Trophoblast cell (in vitro differentiated cells and primary cell): ENCODE data around the gene FYN.

Experiments
- DNase-seq, 2 donors: peaks; one replicate each; pipeline ENCODE4 v3.0.0-alpha.2; 2016
- H2AFZ ChIP-seq: 2 replicates; pipeline ENCODE4 v1.6.1; 2013; ENCODE audit warnings: low read length, moderate library complexity, mild to moderate bottlenecking; ENCODE audit not compliant: insufficient read depth, poor library complexity
- H2AK5ac ChIP-seq: 2 replicates; pipeline ENCODE4 v1.6.1; 2013; ENCODE audit warnings: mild to moderate bottlenecking, low read length
- H2BK120ac ChIP-seq: 2 replicates; pipeline ENCODE4 v1.6.1; 2013; ENCODE audit warnings: low read length, mild to moderate bottlenecking, moderate library complexity; ENCODE audit not compliant: insufficient read depth, poor library complexity
- H2BK12ac ChIP-seq: 2 replicates; pipeline ENCODE4 v1.6.1; 2013; ENCODE audit warnings: mild to moderate bottlenecking, low read length, moderate library complexity
- H2BK5ac ChIP-seq: 2 replicates; pipeline ENCODE4 v1.6.1; 2013; ENCODE audit warnings: low read length, low read depth, moderate library complexity, mild to moderate bottlenecking; ENCODE audit not compliant: poor library complexity
- H3K14ac ChIP-seq: 2 replicates; pipeline ENCODE4 v1.6.1; 2013; ENCODE audit warnings: mild to moderate bottlenecking, low read length
- H3K18ac ChIP-seq: 2 replicates; pipeline ENCODE4 v1.6.1; 2013; ENCODE audit warnings: mild to moderate bottlenecking, low read length
- H3K23ac ChIP-seq: 2 replicates; pipeline ENCODE4 v1.6.1; 2013; ENCODE audit warnings: low read length
- H3K27ac ChIP-seq: 2 replicates; pipeline ENCODE4 v1.5.1; 2013; ENCODE audit warnings: low read depth, mild to moderate bottlenecking, inconsistent platforms, low read length, moderate library complexity
- H3K27me3 ChIP-seq: 2 replicates; pipeline ENCODE4 v1.6.1; 2013; ENCODE audit warnings: inconsistent platforms, mild to moderate bottlenecking, low read length, moderate library complexity; ENCODE audit not compliant: insufficient read depth
- H3K36me3 ChIP-seq, 2 experiments: 1 replicate in 1 of 2; 2 replicates in 1 of 2; pipeline ENCODE4 v1.6.1; 2013; ENCODE audit warnings: low read length in 2 of 2, mild to moderate bottlenecking in 2 of 2, moderate library complexity in 1 of 2; ENCODE audit not compliant: insufficient read depth in 2 of 2, control insufficient read depth in 1 of 2
- H3K4ac ChIP-seq: 2 replicates; pipeline ENCODE4 v1.6.1; 2013; ENCODE audit warnings: low read depth, mild to moderate bottlenecking, low read length, moderate library complexity
- H3K4me1 ChIP-seq, 2 experiments: 1 replicate in 1 of 2; 2 replicates in 1 of 2; pipeline ENCODE4 v1.6.1; 2013; ENCODE audit warnings: low read length in 2 of 2, mild to moderate bottlenecking in 2 of 2, moderate library complexity in 1 of 2; ENCODE audit not compliant: insufficient read depth in 2 of 2, control insufficient read depth in 1 of 2
- H3K4me2 ChIP-seq: 2 replicates; pipeline ENCODE4 v1.6.1; 2013; ENCODE audit warnings: inconsistent platforms, mild to moderate bottlenecking, low read length, moderate library complexity
- H3K4me3 ChIP-seq: 2 replicates; pipeline ENCODE4 v1.5.1; 2013; ENCODE audit warnings: mild to moderate bottlenecking, low read depth, low read length, inconsistent platforms
- H3K79me1 ChIP-seq: one replicate; pipeline ENCODE4 v1.6.1; 2013; ENCODE audit warnings: low read length
- H3K79me2 ChIP-seq: 2 replicates; pipeline ENCODE4 v1.6.1; 2013; ENCODE audit warnings: low read length, mild to moderate bottlenecking; ENCODE audit not compliant: control insufficient read depth, insufficient read depth, poor library complexity
- H3K9ac ChIP-seq: 2 replicates; pipeline ENCODE4 v1.6.1; 2013; ENCODE audit warnings: mild to moderate bottlenecking, low read length
- H3K9me3 ChIP-seq: 2 replicates; pipeline ENCODE4 v1.6.1; 2013; ENCODE audit warnings: low read depth, mild to moderate bottlenecking, control low read depth, inconsistent platforms, low read length; ENCODE audit not compliant: insufficient read depth
- H4K12ac ChIP-seq: 2 replicates; pipeline ENCODE4 v1.6.1; 2013; ENCODE audit warnings: low read depth, mild to moderate bottlenecking, low read length, moderate library complexity
- H4K8ac ChIP-seq: 2 replicates; pipeline ENCODE4 v1.6.1; 2013; ENCODE audit warnings: low read depth, mild to moderate bottlenecking, low read length, moderate library complexity
- H4K91ac ChIP-seq: one replicate; pipeline ENCODE4 v1.6.1; 2013; ENCODE audit warnings: low read depth, mild to moderate bottlenecking, low read length, moderate library complexity
- WGBS: extraction: QIAGEN DNeasy Blood & Tissue Kit; methylation state at CpG from one replicate; pipeline ENCODE4 v1.1.7; 2013; ENCODE audit warnings: missing lambda C conversion rate; ENCODE audit not compliant: insufficient read length, insufficient coverage; ENCODE audit errors: extremely low coverage; 5-methylcytosine and 5-hydroxymethylcytosine counted together

The FYN gene

GRCh38 chr6:111650049-111650448 is 223.2 kb downstream of the FYN start:
- Histone ChIP-seq H3K18ac (no peak overlapping the region), H4K12ac (no peak overlapping the region), H2BK5ac (no peak overlapping the region), H3K4me2 (no peak overlapping the region), H3K79me1 (no peaks in the 10 kb centered on the region), H3K27me3 (no peaks in the 10 kb centered on the region), H3K9ac (no peak overlapping the region), H2AFZ (no peak overlapping the region), H3K27ac (no peak overlapping the region), H3K4ac (no peak overlapping the region), H3K4me1 (no peaks in the 10 kb centered on the region), H2BK12ac (no peak overlapping the region), H4K8ac (no peak overlapping the region), H3K9me3 (peaks cover 4% of the 10 kb centered on the region), H3K79me2 (no peaks in the 10 kb centered on the region), H3K4me3 (no peak overlapping the region), H3K23ac (no peak overlapping the region), H2BK120ac (no peak overlapping the region), H3K14ac (no peak overlapping the region), H2AK5ac (no peak overlapping the region), H4K91ac (no peak overlapping the region), H3K36me3 (peaks cover 0 to 2% of the 10 kb centered on the region in 2 experiments)
- DNase-seq: no peak
- no CpG with 5 or more reads among the region's 9 CpGs for WGBS

DNA sequence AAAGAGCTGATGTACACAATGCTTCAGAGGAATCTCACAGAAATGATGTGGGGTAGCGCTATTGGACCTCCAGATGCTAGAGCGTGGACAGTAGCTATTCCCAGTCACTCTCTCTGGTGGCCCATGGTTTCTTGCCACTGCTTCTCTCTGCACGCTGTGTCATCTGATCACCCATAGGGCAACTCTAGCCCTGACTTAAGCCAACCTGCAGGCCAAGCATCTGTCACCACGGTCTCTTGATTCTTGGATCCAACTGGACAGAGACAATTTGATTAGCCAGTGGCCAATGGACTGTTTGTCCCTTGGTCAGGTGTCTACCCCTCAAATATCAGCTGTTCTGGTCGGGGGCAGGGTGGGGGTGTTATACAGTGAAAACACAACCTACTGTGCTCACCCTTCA is 225.2 kb downstream of the FYN start:
- Histone ChIP-seq H3K27ac (no peak overlapping the region), H3K4me1 (no peaks in the 10 kb centered on the region), H3K9ac (no peak overlapping the region), H4K8ac (no peak overlapping the region), H3K9me3 (peaks cover 4% of the 10 kb centered on the region), H3K4me3 (no peak overlapping the region), H2AFZ (no peak overlapping the region), H2BK120ac (no peak overlapping the region), H2BK5ac (no peak overlapping the region), H3K79me1 (no peaks in the 10 kb centered on the region), H3K18ac (no peak overlapping the region), H3K4me2 (no peak overlapping the region), H2AK5ac (no peak overlapping the region), H3K23ac (no peak overlapping the region), H3K79me2 (no peaks in the 10 kb centered on the region), H3K36me3 (peaks cover 0 to 2% of the 10 kb centered on the region in 2 experiments), H2BK12ac (no peak overlapping the region), H4K12ac (no peak overlapping the region), H3K14ac (no peak overlapping the region), H3K4ac (no peak overlapping the region), H4K91ac (no peak overlapping the region), H3K27me3 (no peaks in the 10 kb centered on the region)
- WGBS: no CpG with 5 or more reads among the region's 5 CpGs
- DNase-seq: no peak

DNA sequence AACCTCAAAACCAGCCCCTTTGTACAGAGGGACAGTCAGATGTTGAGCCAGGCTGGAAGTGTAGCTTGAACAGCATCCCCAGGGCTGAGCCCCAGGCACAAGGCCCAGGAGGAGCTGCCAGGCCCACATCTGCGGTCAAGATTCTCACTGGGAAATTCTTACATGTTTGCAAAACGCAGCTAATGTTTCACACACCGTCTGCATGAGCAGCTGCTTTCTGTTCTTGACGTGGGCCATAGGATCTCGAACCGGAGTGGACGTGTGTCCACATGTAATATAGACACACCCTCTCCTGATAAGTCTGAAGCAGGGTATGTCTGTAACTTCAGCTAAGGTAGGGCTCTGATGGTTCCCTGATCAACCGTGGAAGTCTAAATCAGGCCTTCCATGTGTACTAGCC is 226.3 kb downstream of the FYN start:
- no peaks in the 10 kb centered on the region for H3K27me3 ChIP-seq
- H2AK5ac ChIP-seq: no peak overlapping the region
- H3K79me2 ChIP-seq: no peaks in the 10 kb centered on the region
- no peak overlapping the region for H3K27ac ChIP-seq
- H4K8ac ChIP-seq: no peak overlapping the region
- H4K91ac ChIP-seq: no peak overlapping the region
- no peak overlapping the region for H3K23ac ChIP-seq
- peaks cover 4% of the 10 kb centered on the region for H3K9me3 ChIP-seq
- H3K14ac ChIP-seq: no peak overlapping the region
- peak; percentile 12 for DNase-seq
- H2BK120ac ChIP-seq: no peak overlapping the region
- H3K36me3 ChIP-seq: peaks cover 0 to 2% of the 10 kb centered on the region in 2 experiments
- H2AFZ ChIP-seq: no peak overlapping the region
- H3K9ac ChIP-seq: peak overlapping the region; percentile 65
- H3K79me1 ChIP-seq: no peaks in the 10 kb centered on the region
- H3K4me1 ChIP-seq: no peaks in the 10 kb centered on the region
- no peak overlapping the region for H3K4ac ChIP-seq
- no peak overlapping the region for H2BK5ac ChIP-seq
- no CpG with 5 or more reads among the region's 8 CpGs for WGBS
- H3K4me3 ChIP-seq: no peak overlapping the region
- H2BK12ac ChIP-seq: no peak overlapping the region
- H3K4me2 ChIP-seq: no peak overlapping the region
- H3K18ac ChIP-seq: no peak overlapping the region
- no peak overlapping the region for H4K12ac ChIP-seq

DNA sequence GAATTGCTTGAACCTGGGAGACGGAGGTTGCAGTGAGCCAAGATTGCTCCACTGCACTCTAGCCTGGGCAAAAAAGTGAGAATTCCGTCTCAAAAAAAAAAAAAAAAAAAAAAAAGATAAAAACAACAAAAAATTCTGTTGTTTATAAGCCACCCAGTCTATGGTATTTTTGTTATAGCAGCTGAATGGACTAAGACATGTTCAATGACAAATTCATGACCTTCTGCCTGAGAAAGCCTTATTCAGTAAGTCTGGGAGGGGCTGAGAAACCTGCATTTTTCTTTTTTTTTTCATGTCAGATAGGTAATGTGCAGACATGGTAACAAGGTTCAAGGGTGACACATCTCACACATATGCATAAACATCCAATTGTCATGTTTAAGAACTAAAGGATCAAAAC is 227.2 kb downstream of the FYN start:
- no peak for DNase-seq
- Histone ChIP-seq H3K27me3 (no peaks in the 10 kb centered on the region), H3K9me3 (peaks cover 4% of the 10 kb centered on the region), H3K79me2 (no peaks in the 10 kb centered on the region), H2AK5ac (no peak overlapping the region), H3K4ac (no peak overlapping the region), H4K12ac (no peak overlapping the region), H3K9ac (no peak overlapping the region), H3K4me1 (no peaks in the 10 kb centered on the region), H3K36me3 (peaks cover 0 to 2% of the 10 kb centered on the region in 2 experiments), H4K91ac (no peak overlapping the region), H2BK120ac (no peak overlapping the region), H2BK5ac (no peak overlapping the region), H4K8ac (no peak overlapping the region), H3K79me1 (no peaks in the 10 kb centered on the region), H3K4me2 (no peak overlapping the region), H2BK12ac (no peak overlapping the region), H3K4me3 (no peak overlapping the region), H3K23ac (no peak overlapping the region), H3K14ac (no peak overlapping the region), H3K18ac (no peak overlapping the region), H2AFZ (no peak overlapping the region), H3K27ac (no peak overlapping the region)
- WGBS: no CpG with 5 or more reads among the region's 2 CpGs
